RWPE1 (cell line): ENCODE measurements around the gene EGF.
A peak's percentile ranks its signal among the peaks of the same experiment; 100 is the strongest.

ENCODE experiments used
- CTCF ChIA-PET: fragments of 350-600 bp; sonication (Branson Sonifier 250); formaldehyde crosslinking; extraction: SDS; loops from one replicate; lab custom pipeline; 2021; lab: Yijun Ruan, JAX
- POLR2A ChIA-PET: fragments of 400-600 bp; formaldehyde crosslinking; extraction: SDS; loops from one replicate; lab custom pipeline; 2020; ENCODE audit warnings: antibody characterized with exemption; ENCODE audit not compliant: low non-redundant PET; lab: Yijun Ruan, JAX
- DNase-seq: peaks from one replicate; pipeline ENCODE4 v3.0.0; 2012; ENCODE audit warnings: low spot score
- H3K27ac ChIP-seq: fragments of 450-650 bp; 2 replicates; pipeline ENCODE4 v1.5.1; 2017
- CTCF ChIP-seq: fragments of 450-650 bp; conservative IDR thresholded peaks from 2 replicates; pipeline ENCODE4 v1.5.1; 2017; ENCODE audit warnings: low read depth, mild to moderate bottlenecking

The EGF gene

GRCh38 chr4:110042545-110043517, 130.1 kb downstream of the EGF start:
- ChIA-PET CTCF (interaction anchor here (1.0 kb wide), 1 partner anchor 468 kb away, joined by 4 read pairs; no protein-coding TSS in a partner anchor), POLR2A (no interaction called here)
- DNase-seq: no peak
- H3K27ac ChIP-seq: no peak overlapping the region
- no peak for TF ChIP-seq CTCF

GRCh38 chr4:110046588-110047049, 133.9 kb downstream of the EGF start:
- no peak for DNase-seq
- no peak for TF ChIP-seq CTCF
- ChIA-PET POLR2A (no interaction called here), CTCF (no interaction called here)
- no peak overlapping the region for H3K27ac ChIP-seq

DNA sequence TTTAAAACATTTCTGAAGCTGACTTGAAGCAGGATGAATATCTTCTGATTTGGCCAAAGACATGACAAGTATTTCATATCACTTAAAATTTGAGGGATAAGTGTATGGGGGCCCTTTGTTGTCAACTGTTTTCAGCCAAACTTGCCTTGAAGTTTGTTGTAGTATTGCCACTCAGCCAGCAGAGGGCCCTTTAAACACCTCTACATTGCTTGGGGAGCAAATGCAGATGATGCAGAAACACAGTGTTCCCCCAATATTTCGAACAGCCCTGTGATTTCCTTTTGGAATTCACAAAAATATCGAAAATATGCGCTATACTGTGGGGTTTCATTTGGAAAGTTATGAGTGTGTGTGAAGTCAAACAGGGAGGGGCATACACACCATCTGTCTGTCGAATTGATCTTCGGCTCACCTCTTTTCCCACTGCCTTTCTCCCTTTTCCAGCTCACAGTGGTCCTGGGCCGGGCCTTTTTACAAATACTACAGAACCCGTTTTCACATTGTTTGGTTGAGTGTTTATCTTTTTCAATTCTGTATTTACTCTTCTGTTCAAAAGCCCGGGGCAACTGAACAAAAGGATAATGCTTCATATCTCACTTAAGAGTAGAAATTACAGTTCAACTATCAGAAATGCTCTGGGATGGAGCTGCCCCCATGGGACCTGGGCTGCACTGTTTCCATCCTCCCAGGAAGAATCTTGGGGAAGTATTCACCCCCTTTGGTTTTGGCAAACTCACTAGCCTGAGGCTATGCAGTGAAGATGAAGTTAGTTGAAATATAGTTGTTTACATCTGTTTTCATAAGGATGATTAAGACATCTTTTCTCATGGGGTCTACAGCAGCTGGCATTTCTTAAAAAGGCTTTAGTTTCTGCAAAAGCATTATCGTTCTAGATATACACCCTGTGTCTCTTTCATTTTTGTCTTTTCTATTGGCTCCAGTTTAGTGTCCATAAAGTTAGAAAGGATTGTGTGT, 137.6 kb downstream of the EGF start:
- TF ChIP-seq CTCF: peak; percentile 79
- H3K27ac ChIP-seq: no peak overlapping the region

GRCh38 chr4:110055158-110055768, 142.6 kb downstream of the EGF start:
- no peak for TF ChIP-seq CTCF
- no peak for DNase-seq
- ChIA-PET POLR2A (no interaction called here), CTCF (interaction anchor here (0.7 kb wide), 2 partner anchors 222 to 351 kb away, joined by 4 read pairs; no protein-coding TSS in a partner anchor)
- no peak overlapping the region for H3K27ac ChIP-seq

More for the DNA sequence above, 137.6 kb downstream of the EGF start:
- peak; percentile 42 for DNase-seq
- CTCF ChIA-PET: interaction anchor here (0.7 to 1.0 kb wide), 8 partner anchors 46 to 461 kb away, joined by 3 to 6 read pairs (median 4); no protein-coding TSS in a partner anchor
- POLR2A ChIA-PET: no interaction called here

- no peak for TF ChIP-seq CTCF
- POLR2A ChIA-PET: no interaction called here
- no peak overlapping the region for H3K27ac ChIP-seq
- DNase-seq: no peak
- CTCF ChIA-PET: no interaction called here
Measured at GRCh38 chr4:110058677-110059076, 146.0 kb downstream of the EGF start.
